Measurements from ENCODE around the gene OPCML. TPM values are rescaled to one million over a fixed set of nuclear protein-coding genes. Genes with fewer than 3 reads are reported as not detected.

Gene OPCML
- polyA plus RNA-seq, 3 donors from 2014 or later = not detected

- Mint-ChIP-seq H3K4me1 (peaks cover 0 to 1% of the 10 kb centered on the region in 2 donors), H3K4me3 (no peak overlapping the region), H3K27ac (no peak overlapping the region), H3K36me3 (no peaks in the 10 kb centered on the region), H3K27me3 (ENCODE audit: low read depth in 3 of 3) (peaks cover 7 to 10% (median 8%) of the 10 kb centered on the region in 3 donors), H3K9me3 (peaks cover 0 to 7% (median 0%) of the 10 kb centered on the region in 6 donors)
- no peak for DNase-seq
Measured at GRCh38 chr11:132942611-132943356, 589.5 kb downstream of the OPCML start.

- Mint-ChIP-seq H3K4me1 (peaks cover 0 to 1% of the 10 kb centered on the region in 2 donors), H3K27me3 (ENCODE audit: low read depth in 3 of 3) (peaks cover 7 to 10% (median 8%) of the 10 kb centered on the region in 3 donors), H3K27ac (no peak overlapping the region)
Measured at GRCh38 chr11:132941761-132942160, 590.5 kb downstream of the OPCML start.

GRCh38 chr11:132941024-132941646 is 591.2 kb downstream of the OPCML start:
- DNase-seq = no peak
- H3K4me3 Mint-ChIP-seq = no peak overlapping the region

More at GRCh38 chr11:132941761-132942160, 590.5 kb downstream of the OPCML start:
- Mint-ChIP-seq H3K9me3 (peaks cover 0 to 7% (median 0%) of the 10 kb centered on the region in 6 donors), H3K36me3 (no peaks in the 10 kb centered on the region), H3K4me3 (no peak overlapping the region)
- no peak for DNase-seq

GRCh38 chr11:132937016-132937415 is 595.3 kb downstream of the OPCML start:
- Mint-ChIP-seq H3K27ac (no peak overlapping the region), H3K4me3 (no peak overlapping the region), H3K9me3 (peaks cover 0 to 7% (median 0%) of the 10 kb centered on the region in 6 donors), H3K36me3 (no peaks in the 10 kb centered on the region), H3K4me1 (no peaks in the 10 kb centered on the region), H3K27me3 (ENCODE audit: low read depth in 3 of 3) (peaks cover 2 to 6% (median 2%) of the 10 kb centered on the region in 3 donors)
- no peak for DNase-seq

More at GRCh38 chr11:132941024-132941646, 591.2 kb downstream of the OPCML start:
- H3K27me3 Mint-ChIP-seq (ENCODE audit: low read depth in 3 of 3) = peaks cover 8 to 10% (median 9%) of the 10 kb centered on the region in 3 donors
- peaks cover 0 to 9% (median 0%) of the 10 kb centered on the region in 6 donors for H3K9me3 Mint-ChIP-seq
- peaks cover 0 to 1% of the 10 kb centered on the region in 2 donors for H3K4me1 Mint-ChIP-seq
- H3K27ac Mint-ChIP-seq = no peak overlapping the region
- no peaks in the 10 kb centered on the region for H3K36me3 Mint-ChIP-seq

- Mint-ChIP-seq H3K36me3 (no peaks in the 10 kb centered on the region), H3K27ac (no peak overlapping the region), H3K4me1 (no peaks in the 10 kb centered on the region), H3K9me3 (peaks cover 0 to 4% (median 0%) of the 10 kb centered on the region in 6 donors), H3K27me3 (ENCODE audit: low read depth in 3 of 3) (peaks cover 0 to 2% (median 2%) of the 10 kb centered on the region in 3 donors), H3K4me3 (no peak overlapping the region)
- DNase-seq = no peak
Measured at GRCh38 chr11:132935383-132935782, 596.9 kb downstream of the OPCML start.

- peaks cover 0 to 2% (median 2%) of the 10 kb centered on the region in 3 donors for H3K27me3 Mint-ChIP-seq (ENCODE audit: low read depth in 3 of 3)
- DNase-seq = no peak
- H3K9me3 Mint-ChIP-seq = peaks cover 0 to 3% (median 2%) of the 10 kb centered on the region in 6 donors
- H3K4me1 Mint-ChIP-seq = no peaks in the 10 kb centered on the region
- no peaks in the 10 kb centered on the region for H3K36me3 Mint-ChIP-seq
- no peak overlapping the region for H3K4me3 Mint-ChIP-seq
- H3K27ac Mint-ChIP-seq = no peak overlapping the region
Measured at GRCh38 chr11:132933703-132934102, 598.6 kb downstream of the OPCML start.

GRCh38 chr11:132925825-132926469 is 606.4 kb downstream of the OPCML start:
- no peak overlapping the region for H3K27ac Mint-ChIP-seq
- peaks cover 0 to 8% (median 3%) of the 10 kb centered on the region in 6 donors for H3K9me3 Mint-ChIP-seq
- DNase-seq = no peak
- H3K36me3 Mint-ChIP-seq = no peaks in the 10 kb centered on the region
- no peaks in the 10 kb centered on the region for H3K27me3 Mint-ChIP-seq (ENCODE audit: low read depth in 3 of 3)
- H3K4me3 Mint-ChIP-seq = no peak overlapping the region
- no peaks in the 10 kb centered on the region for H3K4me1 Mint-ChIP-seq

GRCh38 chr11:132921597-132921996 is 610.7 kb downstream of the OPCML start:
- Mint-ChIP-seq H3K9me3 (peaks cover 0 to 7% (median 2%) of the 10 kb centered on the region in 6 donors), H3K4me1 (no peaks in the 10 kb centered on the region)

GRCh38 chr11:132920451-132921096 is 611.7 kb downstream of the OPCML start:
- H3K27me3 Mint-ChIP-seq (ENCODE audit: low read depth in 3 of 3) = no peaks in the 10 kb centered on the region
- no peak for DNase-seq
- no peak overlapping the region for H3K4me3 Mint-ChIP-seq
- H3K4me1 Mint-ChIP-seq = no peaks in the 10 kb centered on the region
- H3K27ac Mint-ChIP-seq = no peak overlapping the region
- H3K36me3 Mint-ChIP-seq = no peaks in the 10 kb centered on the region
- H3K9me3 Mint-ChIP-seq = peaks cover 0 to 5% (median 1%) of the 10 kb centered on the region in 6 donors

More at GRCh38 chr11:132921597-132921996, 610.7 kb downstream of the OPCML start:
- DNase-seq = no peak
- H3K27ac Mint-ChIP-seq = no peak overlapping the region
- H3K36me3 Mint-ChIP-seq = no peaks in the 10 kb centered on the region
- no peak overlapping the region for H3K4me3 Mint-ChIP-seq
- no peaks in the 10 kb centered on the region for H3K27me3 Mint-ChIP-seq (ENCODE audit: low read depth in 3 of 3)

- Mint-ChIP-seq H3K4me1 (no peaks in the 10 kb centered on the region), H3K27me3 (ENCODE audit: low read depth in 3 of 3) (no peaks in the 10 kb centered on the region), H3K9me3 (peaks cover 0 to 2% (median 0%) of the 10 kb centered on the region in 6 donors), H3K4me3 (no peak overlapping the region), H3K27ac (no peak overlapping the region), H3K36me3 (no peaks in the 10 kb centered on the region)
- no peak for DNase-seq
Measured at GRCh38 chr11:132914600-132914999, 617.7 kb downstream of the OPCML start.

GRCh38 chr11:132913886-132914285 is 618.4 kb downstream of the OPCML start:
- H3K27me3 Mint-ChIP-seq (ENCODE audit: low read depth in 3 of 3) = no peaks in the 10 kb centered on the region
- H3K4me3 Mint-ChIP-seq = no peak overlapping the region
- no peaks in the 10 kb centered on the region for H3K36me3 Mint-ChIP-seq
- no peak overlapping the region for H3K27ac Mint-ChIP-seq
- peaks cover 0 to 2% (median 0%) of the 10 kb centered on the region in 6 donors for H3K9me3 Mint-ChIP-seq
- DNase-seq = no peak
- H3K4me1 Mint-ChIP-seq = no peaks in the 10 kb centered on the region

- no peak for DNase-seq
- Mint-ChIP-seq H3K27me3 (ENCODE audit: low read depth in 3 of 3) (no peaks in the 10 kb centered on the region), H3K9me3 (peaks cover 0 to 5% (median 1%) of the 10 kb centered on the region in 6 donors), H3K27ac (no peak overlapping the region), H3K36me3 (no peaks in the 10 kb centered on the region), H3K4me3 (no peak overlapping the region), H3K4me1 (no peaks in the 10 kb centered on the region)
Measured at GRCh38 chr11:132913295-132913694, 619.0 kb downstream of the OPCML start.

GRCh38 chr11:132911186-132911585 is 621.1 kb downstream of the OPCML start:
- no peaks in the 10 kb centered on the region for H3K4me1 Mint-ChIP-seq
- H3K4me3 Mint-ChIP-seq = no peak overlapping the region
- H3K36me3 Mint-ChIP-seq = no peaks in the 10 kb centered on the region
- H3K27me3 Mint-ChIP-seq (ENCODE audit: low read depth in 3 of 3) = no peaks in the 10 kb centered on the region
- no peak for DNase-seq
- no peak overlapping the region for H3K27ac Mint-ChIP-seq
- H3K9me3 Mint-ChIP-seq = peaks cover 0 to 11% (median 4%) of the 10 kb centered on the region in 6 donors

All from immature natural killer cell (primary cell).